Measurements from ENCODE around the gene BAZ2B.

- no peak for TF ChIP-seq CTCF (conservative IDR thresholded peaks at IDR 0.05; ENCODE audit: low read length)
- no peak for TF ChIP-seq EZH2phosphoT487 (IDR thresholded peaks at IDR 0.05; ENCODE audit: borderline replicate concordance, low read depth, low read length)
These were observed 43.1 kb downstream of the BAZ2B start for GRCh38 chr2:159573294-159573693.
